Brain microvascular endothelial cell (primary cell): ENCODE measurements around the gene VCAN.

Source experiments
- DNase-seq: peaks from one replicate; pipeline ENCODE4 v3.0.0-alpha.2; 2020
- H3K27ac ChIP-seq: fragments of 250-450 bp; sonication (Bioruptor Pico); 2 replicates; pipeline ENCODE4 v1.5.1; 2020; ENCODE audit warnings: mild to moderate bottlenecking, moderate library complexity
- H3K27me3 ChIP-seq: fragments of 250-450 bp; sonication (Bioruptor Pico); replicated peaks from 2 replicates; pipeline ENCODE4 v1.5.1; 2020; ENCODE audit warnings: mild to moderate bottlenecking
- H3K36me3 ChIP-seq: fragments of 250-450 bp; sonication (Bioruptor Pico); replicated peaks from 2 replicates; pipeline ENCODE4 v1.5.1; 2020; ENCODE audit warnings: mild to moderate bottlenecking
- H3K4me3 ChIP-seq: 2 replicates; pipeline ENCODE4 v1.5.1; 2011; ENCODE audit warnings: low read depth, mild to moderate bottlenecking, control low read depth, low read length, moderate library complexity
- CTCF ChIP-seq: IDR thresholded peaks from 2 replicates; pipeline ENCODE4 v1.5.1; 2011; ENCODE audit warnings: low read depth, mild to moderate bottlenecking, moderate library complexity, low read length, control low read depth, inconsistent platforms; ENCODE audit errors: missing control alignments
- in situ Hi-C: cut with HindIII; loops from 2 replicates; pipeline ENCODE4 v1.10.0; 2017; ENCODE audit warnings: low sequenced_read_pairs, low pct_ligation_motif_present

The VCAN gene

GRCh38 chr5:83471405-83472212 is at the start of gene VCAN:
VCAN (plus strand) TSS chr5:83471744; CDS start chr5:83483519, 11,775 bp downstream.
- in situ Hi-C loops, result no loop called here
- peak within 1 kb of the TSS; percentile 96 for H3K4me3 ChIP-seq
- peaks cover 15% of the 10 kb centered on the region for H3K36me3 ChIP-seq
- TF ChIP-seq CTCF, result no peak
- no peaks in the 10 kb centered on the region for H3K27me3 ChIP-seq
- H3K27ac ChIP-seq, result peak within 1 kb of the TSS; percentile 94
- DNase-seq, result peak; percentile 92

GRCh38 chr5:83422284-83422683 is 49.3 kb upstream of the VCAN start:
- Histone ChIP-seq H3K27me3 (no peaks in the 10 kb centered on the region), H3K4me3 (no peak overlapping the region), H3K36me3 (no peaks in the 10 kb centered on the region), H3K27ac (no peak overlapping the region)
- TF ChIP-seq CTCF, result no peak
- in situ Hi-C loops, result no loop called here
- DNase-seq, result no peak

GRCh38 chr5:83426855-83427254 is 44.7 kb upstream of the VCAN start:
- in situ Hi-C loops, result no loop called here
- H3K27ac ChIP-seq, result no peak overlapping the region
- DNase-seq, result no peak
- no peak for TF ChIP-seq CTCF
- no peak overlapping the region for H3K4me3 ChIP-seq
- H3K27me3 ChIP-seq, result no peaks in the 10 kb centered on the region
- no peaks in the 10 kb centered on the region for H3K36me3 ChIP-seq

- no peak for DNase-seq
- in situ Hi-C loops, result no loop called here
- no peak overlapping the region for H3K4me3 ChIP-seq
- no peak overlapping the region for H3K27ac ChIP-seq
- no peaks in the 10 kb centered on the region for H3K36me3 ChIP-seq
- no peak for TF ChIP-seq CTCF
- H3K27me3 ChIP-seq, result no peaks in the 10 kb centered on the region
Measured at GRCh38 chr5:83428126-83428525, 43.4 kb upstream of the VCAN start.

- in situ Hi-C loops, result no loop called here
- no peak overlapping the region for H3K27ac ChIP-seq
- TF ChIP-seq CTCF, result no peak
Measured at GRCh38 chr5:83428890-83429289, 42.7 kb upstream of the VCAN start.

More at GRCh38 chr5:83428890-83429289, 42.7 kb upstream of the VCAN start:
- no peaks in the 10 kb centered on the region for H3K36me3 ChIP-seq
- no peaks in the 10 kb centered on the region for H3K27me3 ChIP-seq
- H3K4me3 ChIP-seq, result no peak overlapping the region
- DNase-seq, result no peak
